Hematopoietic multipotent progenitor cell treated with erythropoietin and hydrocortisone succinate and interleukin-3 and kit ligand, for 17 days (in vitro differentiated cells): ENCODE measurements around the gene PDE6A.

Experiments used
- DNase-seq: peaks from one replicate; pipeline ENCODE4 v3.0.0-alpha.2; 2015; ENCODE audit warnings: low spot score

Gene PDE6A

DNA sequence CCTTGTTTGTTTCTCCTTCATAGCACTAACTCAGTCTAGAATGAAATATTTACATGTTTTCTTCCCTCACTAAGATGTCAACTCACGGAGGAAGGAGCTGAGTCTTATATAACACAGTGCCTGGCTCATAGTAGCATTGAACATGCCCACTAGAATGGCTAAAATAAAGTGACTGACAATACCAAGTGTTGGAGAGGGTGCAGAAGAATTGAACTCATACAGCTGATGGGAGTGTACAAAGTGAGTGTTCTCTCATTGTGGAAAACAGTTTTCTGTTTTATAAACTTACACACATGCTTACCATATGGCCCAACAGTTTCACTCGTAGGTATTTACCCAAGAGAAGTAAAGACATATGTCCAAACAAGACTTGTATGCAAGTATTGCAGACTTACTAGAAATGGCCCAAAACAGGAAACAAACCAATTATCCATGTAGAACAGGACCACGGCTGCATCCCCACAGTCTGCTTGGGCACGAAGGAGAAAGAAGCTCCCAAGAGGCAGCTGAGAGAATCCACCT is 127.0 kb downstream of the PDE6A start:
- DNase-seq = no peak

DNA sequence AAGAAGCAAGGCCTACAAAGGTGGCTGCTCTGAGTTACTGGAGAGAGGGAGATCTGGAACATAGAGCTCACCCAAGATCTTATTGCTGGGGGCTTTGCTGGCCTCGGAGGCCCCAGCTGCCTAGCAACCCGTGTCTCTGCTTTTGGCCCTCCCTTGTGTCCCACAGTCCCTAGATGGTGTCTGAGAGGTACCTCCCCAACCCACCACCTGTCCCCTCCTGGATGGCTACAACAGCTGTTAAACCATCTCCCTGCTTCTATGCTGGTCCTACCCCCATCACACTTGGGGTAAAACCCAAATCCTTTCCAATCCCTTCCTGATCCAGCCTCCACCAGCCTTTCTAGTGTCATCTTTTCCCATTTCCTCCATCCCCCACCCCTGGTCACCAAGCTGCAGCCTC is 127.9 kb downstream of the PDE6A start:
- no peak for DNase-seq

DNA sequence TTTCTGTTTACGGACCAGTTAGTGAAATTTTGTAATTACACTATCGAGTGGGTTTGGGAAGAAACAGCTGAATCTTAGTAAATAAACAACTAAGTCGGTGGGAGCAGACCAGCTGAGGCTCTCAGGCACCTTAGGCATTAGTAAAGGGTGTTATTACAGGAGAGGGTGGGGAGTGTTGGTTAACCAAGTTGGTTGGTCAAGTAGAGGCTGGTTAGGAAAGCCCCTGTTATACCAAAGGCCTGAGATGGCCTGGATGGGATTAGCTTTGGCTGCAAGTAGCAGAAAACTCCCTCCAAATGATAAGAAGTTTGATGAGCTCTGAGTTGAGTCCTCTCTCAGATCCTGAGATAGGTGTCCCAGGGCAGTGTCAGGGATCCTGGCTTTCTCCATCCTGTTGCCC is 133.1 kb downstream of the PDE6A start:
- no peak for DNase-seq

DNA sequence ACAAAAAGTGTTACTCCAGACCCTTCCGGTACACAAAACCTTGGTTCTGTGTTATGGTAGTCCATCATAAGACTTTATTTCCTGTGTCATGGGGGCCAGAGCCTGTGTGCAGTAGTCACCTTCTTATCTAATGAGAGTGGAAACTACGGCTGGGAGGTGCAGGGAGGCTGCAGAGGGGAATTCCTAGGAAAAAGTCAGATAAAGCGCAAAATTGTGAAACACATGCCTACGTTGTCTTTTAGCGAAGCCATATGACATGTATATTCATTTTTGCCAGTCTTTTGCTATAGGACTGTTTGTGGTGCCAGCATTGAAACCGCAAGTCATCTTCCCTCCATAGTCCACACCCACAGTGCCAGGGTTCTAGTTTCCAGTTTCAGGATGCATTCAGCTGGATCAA is 133.7 kb downstream of the PDE6A start:
- DNase-seq = peak; percentile 17

DNA sequence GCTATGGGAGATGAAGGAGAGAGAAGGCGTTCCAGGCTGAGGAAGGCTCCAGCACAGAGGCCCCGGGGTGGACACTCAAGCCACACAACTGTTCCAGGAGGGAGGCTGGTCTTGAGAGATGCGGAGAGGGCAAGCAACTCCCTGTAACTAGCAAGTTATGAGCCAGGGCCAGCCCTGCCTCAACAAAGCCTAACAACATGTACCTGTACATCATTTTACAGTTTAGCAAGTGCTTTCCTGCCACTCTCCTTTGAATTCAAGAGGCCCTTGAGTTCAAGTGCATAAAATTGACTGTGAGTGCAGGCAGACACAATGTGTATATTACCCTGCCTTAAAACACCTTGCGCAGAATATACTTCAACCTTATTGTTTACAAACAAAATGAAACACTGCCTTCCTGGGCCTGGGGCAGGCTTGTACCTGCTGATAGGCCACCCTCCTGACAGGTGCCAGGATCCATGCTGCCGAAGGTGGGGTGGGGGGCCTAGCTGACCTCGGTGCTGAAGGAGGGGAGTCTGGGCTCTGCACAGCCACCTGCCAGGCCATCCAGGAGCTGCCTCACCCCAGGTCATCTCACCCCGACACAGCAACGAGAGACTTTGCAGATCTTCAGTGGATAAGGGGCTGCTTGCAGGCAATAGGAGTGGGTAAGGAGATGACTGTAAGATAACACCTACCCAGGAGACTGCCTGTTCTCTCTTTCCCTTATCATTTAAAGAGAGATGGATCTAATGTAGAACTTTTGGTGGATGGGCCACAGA is 134.5 kb downstream of the PDE6A start:
- DNase-seq = no peak

DNA sequence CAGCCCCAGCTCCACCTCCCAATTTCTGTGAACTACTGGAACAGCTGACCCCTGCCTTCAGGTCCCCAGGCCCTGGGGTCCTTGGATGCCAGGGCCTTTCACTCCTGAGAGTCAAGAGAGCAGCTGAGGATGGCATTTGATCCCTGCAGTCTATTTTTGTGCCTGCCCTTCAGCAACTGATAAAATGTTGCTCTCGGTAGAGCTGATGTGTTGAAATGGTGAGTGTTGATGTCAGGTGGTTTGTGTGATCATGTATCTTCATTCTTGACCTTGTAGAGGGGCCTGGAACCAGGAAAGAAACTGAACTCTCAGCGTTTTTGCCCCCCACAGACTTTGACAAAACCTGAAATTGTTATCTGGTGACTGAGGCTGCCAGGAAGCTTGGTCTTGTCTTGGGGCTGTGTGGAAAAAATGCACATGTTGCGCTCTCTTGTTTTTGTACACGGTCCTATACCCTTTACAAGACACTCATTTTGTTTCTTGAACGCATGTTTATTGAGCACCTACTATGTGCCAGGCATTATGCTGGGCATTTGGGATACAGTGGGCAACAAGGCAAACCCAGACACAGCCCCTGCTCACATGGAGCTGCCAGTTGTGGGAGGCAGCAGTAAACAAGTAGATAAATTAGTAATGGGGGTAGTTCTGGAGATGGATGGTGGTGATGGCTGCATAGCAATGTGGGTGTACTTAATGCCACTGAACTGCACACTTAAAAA is 136.2 kb downstream of the PDE6A start:
- DNase-seq = no peak
